Endothelial cell of umbilical vein (primary cell): Measurements from ENCODE around the gene GSG1L. TPM values are rescaled to one million over a fixed set of nuclear protein-coding genes. Genes with fewer than 3 reads are reported as not detected.

Experiments
- BruUV-seq: library from RNA; stranded (reverse); fragments of 400-500 nt; replicated peaks from 2 replicates; lab custom pipeline; 2021; lab: Mats Ljungman, UMichigan
- CTCF ChIA-PET: fragments of 300-600, 350-600 bp; sonication (Branson Sonifier 250); formaldehyde crosslinking; loops from one replicate; lab custom pipeline; 2021; ENCODE audit warnings: antibody characterized with exemption, inconsistent platforms; lab: Charles Lee
- POLR2A ChIA-PET: fragments of 300-600, 350-600 bp; sonication (Branson Sonifier 250); formaldehyde crosslinking; loops from one replicate; lab custom pipeline; 2021; ENCODE audit warnings: antibody characterized with exemption, inconsistent platforms; lab: Charles Lee
- DNase-seq: peaks from one replicate; pipeline ENCODE4 v3.0.0-alpha.2; 2011; ENCODE audit warnings: low read depth, low spot score
- FAIRE-seq: peaks from 2 replicates; lab custom pipeline; 2011; peaks lifted over from hg19 to GRCh38; lab: Jason Lieb, UNC
- H2AFZ ChIP-seq: 2 replicates; pipeline ENCODE4 v1.6.0; 2012; ENCODE audit warnings: low read depth, low read length, control low read depth, inconsistent platforms
- H3K27ac ChIP-seq: 2 replicates; pipeline ENCODE4 v1.5.1; 2011; ENCODE audit warnings: low read depth, mild to moderate bottlenecking, control low read depth, low read length, moderate library complexity; ENCODE audit not compliant: insufficient read depth
- H3K27me3 ChIP-seq, 2 experiments: 2 replicates each; pipeline versions ENCODE4 v1.6.0 to v1.6.1; 2011; ENCODE audit warnings: low read length in 2 of 2, mixed read lengths in 1 of 2; ENCODE audit not compliant: control insufficient read depth in 2 of 2, insufficient read depth in 2 of 2
- H3K36me3 ChIP-seq, 2 experiments: 2 replicates in 1 of 2; 3 replicates in 1 of 2; pipeline ENCODE4 v1.5.1; 2011; ENCODE audit warnings: low read length in 2 of 2, mild to moderate bottlenecking in 1 of 2, moderate library complexity in 1 of 2; ENCODE audit not compliant: control insufficient read depth in 2 of 2, insufficient read depth in 2 of 2; ENCODE audit errors: extremely low read depth in 1 of 2
- H3K4me1 ChIP-seq: 3 replicates; pipeline ENCODE4 v1.5.1; 2011; ENCODE audit warnings: mild to moderate bottlenecking, low read length; ENCODE audit not compliant: control insufficient read depth, insufficient read depth; ENCODE audit errors: extremely low read depth
- H3K4me2 ChIP-seq: 2 replicates; pipeline ENCODE4 v1.6.1; 2011; ENCODE audit warnings: low read length, control low read depth, mixed read lengths; ENCODE audit not compliant: insufficient read depth
- H3K4me3 ChIP-seq, 3 experiments: fragments of 200-600 bp in 1 of 3; sonication (generic), shearing (Covaris generic) in 1 of 3; replicated peaks in 1 of 3; 2 replicates each; pipeline ENCODE4 v1.5.1; 2011 to 2016; ENCODE audit warnings: control low read depth in 3 of 3, low read length in 3 of 3, mild to moderate bottlenecking in 2 of 3, inconsistent platforms in 1 of 3, low read depth in 1 of 3, moderate library complexity in 1 of 3; ENCODE audit not compliant: insufficient read depth in 1 of 3
- H3K79me2 ChIP-seq: 2 replicates; pipeline ENCODE4 v1.6.0; 2012; ENCODE audit warnings: low read length, inconsistent platforms; ENCODE audit not compliant: control insufficient read depth, insufficient read depth
- H3K9ac ChIP-seq: replicated peaks from 2 replicates; pipeline ENCODE3; 2011; ENCODE audit warnings: low read length, control low read depth; ENCODE audit not compliant: insufficient read depth; ENCODE audit errors: extremely low read depth
- H3K9me1 ChIP-seq: replicated peaks from 3 replicates; pipeline ENCODE4 v1.6.0; 2011; ENCODE audit warnings: mild to moderate bottlenecking, low read length; ENCODE audit not compliant: control insufficient read depth, insufficient read depth; ENCODE audit errors: extremely low read depth
- H3K9me3 ChIP-seq: replicated peaks from 2 replicates; pipeline ENCODE4 v1.5.1; 2012; ENCODE audit warnings: low read length, inconsistent platforms; ENCODE audit not compliant: control insufficient read depth, insufficient read depth
- H4K20me1 ChIP-seq: replicated peaks from 2 replicates; pipeline ENCODE3; 2011; ENCODE audit warnings: mild to moderate bottlenecking, low read length; ENCODE audit not compliant: control insufficient read depth, insufficient read depth; ENCODE audit errors: extremely low read depth
- EZH2 ChIP-seq: IDR thresholded peaks from 2 replicates; pipeline ENCODE4 v1.6.1; 2012; ENCODE audit warnings: borderline replicate concordance, low read depth, mild to moderate bottlenecking, moderate library complexity, low read length, inconsistent platforms; ENCODE audit not compliant: severe bottlenecking
- GATA2 ChIP-seq: IDR thresholded peaks from 2 replicates; pipeline ENCODE4 v1.7.0; 2011; ENCODE audit warnings: low read depth, mild to moderate bottlenecking, moderate library complexity, mixed read lengths, low read length; ENCODE audit not compliant: insufficient read length, insufficient read depth
- JUN ChIP-seq: IDR thresholded peaks from 2 replicates; pipeline ENCODE4 v1.6.1; 2011; ENCODE audit warnings: borderline replicate concordance, low read depth; ENCODE audit not compliant: insufficient read length, insufficient read depth
- POLR2A ChIP-seq: IDR thresholded peaks from 2 replicates; pipeline ENCODE4 v1.6.1; 2012; ENCODE audit warnings: low read depth, mild to moderate bottlenecking, control low read depth, low read length
- POLR2AphosphoS5 ChIP-seq: IDR thresholded peaks from 2 replicates; pipeline ENCODE4 v1.6.1; 2012; ENCODE audit warnings: low read depth, mild to moderate bottlenecking, control low read depth, low read length, moderate library complexity; ENCODE audit not compliant: insufficient read depth
- dilution Hi-C: fragments of 300-500 bp; cut with MboI; formaldehyde crosslinking; loops from one replicate; pipeline ENCODE4 v1.15.0; 2019; ENCODE audit warnings: low sequenced_read_pairs; ENCODE audit not compliant: extremely low pct_ligation_motif_present
- intact Hi-C: fragments of 100-400 bp; cut with micrococcal nuclease; formaldehyde crosslinking; loops from one replicate; pipeline ENCODE4 v1.10.0; 2022
- polyA plus RNA-seq, 4 experiments: library from polyadenylated mRNA; depleted of rRNA in 3 of 4; stranded (reverse) in 3 of 4; unstranded in 1 of 4; fragments of >200 nt; gene quantifications; 2 replicates each; pipeline versions ENCODE4 v1.2.1 to v1.2.3, GENCODE V29; 2011 to 2012; ENCODE audit warnings: missing spikeins in 1 of 4
- total RNA-seq: library from RNA; stranded (reverse); gene quantifications from 2 replicates; pipeline ENCODE4 v1.2.3, GENCODE V29; 2021
- TF ChIP-seq, protein P1 (sequence below), 2 donors: IDR thresholded peaks; 1 replicate in 1 of 2; 2 replicates in 1 of 2; pipeline ENCODE4 v1.5.1; 2011; ENCODE audit warnings: low read length in 2 of 2, mild to moderate bottlenecking in 2 of 2, moderate library complexity in 2 of 2, control low read depth in 1 of 2, inconsistent platforms in 1 of 2, low read depth in 1 of 2; ENCODE audit not compliant: insufficient read depth in 1 of 2; ENCODE audit errors: extremely low read depth in 1 of 2

The GSG1L gene
- total and polyA plus RNA-seq, 2 donors (not counting 3 experiments of a cell fraction or from before 2014, with no cell fraction given), result 0.06 TPM; not detected in 1

DNA sequence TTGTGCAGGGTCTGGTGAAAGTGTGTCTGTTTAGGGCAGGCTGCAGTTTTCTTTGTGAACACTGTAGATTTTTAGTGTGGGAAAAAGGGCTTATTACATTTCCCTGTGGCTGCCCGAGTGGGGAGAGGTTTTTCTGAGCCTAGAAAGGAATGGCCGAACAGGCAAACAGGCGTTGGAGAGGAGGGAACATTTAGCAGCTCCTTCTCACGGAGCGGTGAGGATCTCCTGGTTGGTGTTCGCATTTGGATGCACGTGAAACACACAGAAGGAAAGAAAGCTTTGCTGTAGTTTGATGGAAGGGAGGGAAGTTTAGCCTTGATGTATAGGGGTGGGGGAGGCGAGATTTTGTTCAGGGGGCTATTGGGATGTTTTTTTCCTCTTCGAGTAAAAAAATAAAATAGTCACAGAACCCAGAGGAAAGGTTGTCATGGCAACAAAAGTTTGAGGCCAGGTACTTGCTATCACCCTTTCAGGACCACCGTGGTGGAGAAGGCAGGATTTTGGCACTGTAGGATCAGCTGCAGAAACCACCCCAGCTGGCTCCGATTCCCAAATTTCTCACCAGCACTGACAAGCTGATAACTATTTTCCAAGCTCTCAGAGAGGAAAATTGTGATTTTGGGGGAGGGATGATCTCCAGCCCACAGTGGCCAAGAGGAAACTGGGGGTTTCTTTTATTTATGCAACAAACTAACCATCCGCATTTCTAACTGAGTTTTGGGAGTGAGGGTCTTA, 3.5 kb downstream of the GSG1L start:
- Histone ChIP-seq H3K4me1 (no peaks in the 10 kb centered on the region), H3K27me3 (peaks cover 17 to 43% of the 10 kb centered on the region in 2 experiments), H3K36me3 (no peaks in the 10 kb centered on the region), H3K27ac (no peak overlapping the region), H3K79me2 (no peaks in the 10 kb centered on the region), H3K9me3 (no peaks in the 10 kb centered on the region), H3K4me2 (no peak overlapping the region), H2AFZ (no peak overlapping the region), H3K4me3 (no peak overlapping the region), H3K9me1 (no peaks in the 10 kb centered on the region), H4K20me1 (no peaks in the 10 kb centered on the region), H3K9ac (no peak overlapping the region)
- TF ChIP-seq POLR2AphosphoS5, result no peak
- TF ChIP-seq EZH2, result no peak
- TF ChIP-seq JUN, result no peak
- no peak for TF ChIP-seq POLR2A
- TF ChIP-seq GATA2, result no peak
- ChIA-PET CTCF (no interaction called here), POLR2A (no interaction called here)
- BruUV-seq, result no TSS peak
- FAIRE-seq (no peak), DNase-seq (no peak)
- intact Hi-C loops (no loop called here), dilution Hi-C loops (no loop called here)

DNA sequence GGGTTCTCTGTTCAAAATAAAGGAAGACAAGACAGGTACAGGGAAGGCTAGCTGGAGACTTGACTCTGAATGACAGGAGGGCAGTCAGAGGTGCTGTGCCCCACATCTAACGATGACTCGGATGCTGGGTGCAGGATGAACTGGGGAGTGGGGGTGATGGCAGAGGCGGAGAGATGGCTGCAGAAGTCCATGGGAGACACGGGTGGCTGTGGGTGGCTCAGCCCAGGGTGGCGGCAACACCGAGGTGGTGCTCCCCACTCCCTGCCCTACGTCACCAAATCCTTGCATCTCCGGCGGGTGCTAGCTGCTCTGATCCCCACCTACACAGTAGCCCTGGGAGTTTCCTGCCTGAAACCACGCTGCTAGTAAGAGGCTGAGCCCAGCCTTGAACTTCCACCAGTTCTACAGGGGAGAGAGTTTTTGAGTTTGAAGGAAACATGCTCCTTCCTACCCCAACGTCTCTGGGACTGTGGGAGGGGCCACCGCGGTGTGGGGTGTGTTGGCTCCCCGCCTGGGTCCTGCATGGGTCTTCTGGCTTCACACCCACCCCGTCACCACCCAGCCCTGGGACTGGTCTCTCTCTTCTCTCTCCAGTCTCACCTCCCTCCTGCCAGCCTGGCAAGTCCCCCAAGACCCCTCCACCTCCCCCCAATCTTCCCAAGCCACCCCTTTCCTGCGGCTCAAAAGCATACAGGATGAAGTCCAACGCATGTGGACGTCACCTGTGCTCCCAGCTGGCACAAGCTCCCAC, 4.5 kb downstream of the GSG1L start:
- ChIA-PET CTCF (no interaction called here), POLR2A (no interaction called here)
- Histone ChIP-seq H4K20me1 (no peaks in the 10 kb centered on the region), H3K4me3 (no peak overlapping the region), H3K9me1 (no peaks in the 10 kb centered on the region), H3K9ac (no peak overlapping the region), H3K4me1 (no peaks in the 10 kb centered on the region), H3K9me3 (no peaks in the 10 kb centered on the region), H3K27me3 (peaks cover 13 to 35% of the 10 kb centered on the region in 2 experiments), H3K79me2 (no peaks in the 10 kb centered on the region), H3K36me3 (no peaks in the 10 kb centered on the region), H2AFZ (no peak overlapping the region), H3K27ac (no peak overlapping the region), H3K4me2 (no peak overlapping the region)
- no peak for FAIRE-seq
- no peak for DNase-seq
- BruUV-seq, result no TSS peak
- TF ChIP-seq GATA2, result no peak
- TF ChIP-seq, protein P1, sequence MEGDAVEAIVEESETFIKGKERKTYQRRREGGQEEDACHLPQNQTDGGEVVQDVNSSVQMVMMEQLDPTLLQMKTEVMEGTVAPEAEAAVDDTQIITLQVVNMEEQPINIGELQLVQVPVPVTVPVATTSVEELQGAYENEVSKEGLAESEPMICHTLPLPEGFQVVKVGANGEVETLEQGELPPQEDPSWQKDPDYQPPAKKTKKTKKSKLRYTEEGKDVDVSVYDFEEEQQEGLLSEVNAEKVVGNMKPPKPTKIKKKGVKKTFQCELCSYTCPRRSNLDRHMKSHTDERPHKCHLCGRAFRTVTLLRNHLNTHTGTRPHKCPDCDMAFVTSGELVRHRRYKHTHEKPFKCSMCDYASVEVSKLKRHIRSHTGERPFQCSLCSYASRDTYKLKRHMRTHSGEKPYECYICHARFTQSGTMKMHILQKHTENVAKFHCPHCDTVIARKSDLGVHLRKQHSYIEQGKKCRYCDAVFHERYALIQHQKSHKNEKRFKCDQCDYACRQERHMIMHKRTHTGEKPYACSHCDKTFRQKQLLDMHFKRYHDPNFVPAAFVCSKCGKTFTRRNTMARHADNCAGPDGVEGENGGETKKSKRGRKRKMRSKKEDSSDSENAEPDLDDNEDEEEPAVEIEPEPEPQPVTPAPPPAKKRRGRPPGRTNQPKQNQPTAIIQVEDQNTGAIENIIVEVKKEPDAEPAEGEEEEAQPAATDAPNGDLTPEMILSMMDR (IDR thresholded peaks at IDR 0.05; ENCODE audit: extremely low read depth in 1 of 2, insufficient read depth in 1 of 2, low read depth in 1 of 2, low read length in 2 of 2), result no peak
- no peak for TF ChIP-seq EZH2
- no peak for TF ChIP-seq JUN
- dilution Hi-C loops, result no loop called here
- intact Hi-C loops, result no loop called here
